ENCODE results near the gene INPP5A. TPM values are rescaled to one million over a fixed set of nuclear protein-coding genes. Genes with fewer than 3 reads are reported as not detected.

The INPP5A gene
- total RNA-seq, 4 donors from 2014 or later = 31.2 to 51.8 (median 41.5) TPM

GRCh38 chr10:132756591-132756990, 219.0 kb downstream of the INPP5A start:
- 94% methylated on average over 14 of the region's 14 CpGs for WGBS, 2 donors
- TF ChIP-seq POLR2A (IDR thresholded peaks at IDR 0.05) (no peak), CTCF (IDR thresholded peaks at IDR 0.05) (no peak)
- intact Hi-C loops (cut with DNase I; ENCODE audit: low total_unique reads) = no loop called here
- no peak for DNase-seq (ENCODE audit: low spot score in 2 of 2)
- H3K4me3 ChIP-seq (ENCODE audit: low read depth, poor library complexity, severe bottlenecking) = no peak overlapping the region

GRCh38 chr10:132757171-132757570, 219.6 kb downstream of the INPP5A start:
- intact Hi-C loops (cut with DNase I; ENCODE audit: low total_unique reads) = no loop called here
- TF ChIP-seq POLR2A (IDR thresholded peaks at IDR 0.05) (no peak), CTCF (IDR thresholded peaks at IDR 0.05) (no peak)
- DNase-seq (ENCODE audit: low spot score in 2 of 2) = no peak
- WGBS, 2 donors = 97 to 98% methylated on average over 27 of the region's 27 CpGs
- H3K4me3 ChIP-seq (ENCODE audit: low read depth, poor library complexity, severe bottlenecking) = no peak overlapping the region

- intact Hi-C loops (cut with DNase I; ENCODE audit: low total_unique reads) = no loop called here
- no peak for DNase-seq (ENCODE audit: low spot score in 2 of 2)
- 94 to 96% methylated on average over 12 to 14 of the region's 14 CpGs for WGBS, 2 donors
- TF ChIP-seq POLR2A (IDR thresholded peaks at IDR 0.05) = no peak
- no peak for TF ChIP-seq CTCF (IDR thresholded peaks at IDR 0.05)
- H3K4me3 ChIP-seq (ENCODE audit: low read depth, poor library complexity, severe bottlenecking) = no peak overlapping the region
Observed at GRCh38 chr10:132758865-132759264, 221.3 kb downstream of the INPP5A start.

GRCh38 chr10:132761395-132762060, 223.9 kb downstream of the INPP5A start:
- no peak overlapping the region for H3K4me3 ChIP-seq (ENCODE audit: low read depth, poor library complexity, severe bottlenecking)
- intact Hi-C loops (cut with DNase I; ENCODE audit: low total_unique reads) = no loop called here
- TF ChIP-seq CTCF (IDR thresholded peaks at IDR 0.05) (no peak), POLR2A (IDR thresholded peaks at IDR 0.05) (no peak)
- DNase-seq (ENCODE audit: low spot score in 2 of 2) = no peak
- WGBS, 2 donors = 96 to 97% methylated on average over 11 of the region's 11 CpGs

GRCh38 chr10:132762267-132762666, 224.7 kb downstream of the INPP5A start:
- intact Hi-C loops (cut with DNase I; ENCODE audit: low total_unique reads) = no loop called here
- H3K4me3 ChIP-seq (ENCODE audit: low read depth, poor library complexity, severe bottlenecking) = no peak overlapping the region
- WGBS, 2 donors = 75 to 92% methylated on average over 6 of the region's 6 CpGs
- no peak for TF ChIP-seq POLR2A (IDR thresholded peaks at IDR 0.05)
- no peak for TF ChIP-seq CTCF (IDR thresholded peaks at IDR 0.05)
- no peak for DNase-seq (ENCODE audit: low spot score in 2 of 2)

GRCh38 chr10:132763545-132763944, 226.0 kb downstream of the INPP5A start:
- intact Hi-C loops (cut with DNase I; ENCODE audit: low total_unique reads) = no loop called here
- WGBS, 2 donors = 84 to 94% methylated on average over 5 of the region's 5 CpGs
- no peak for DNase-seq (ENCODE audit: low spot score in 2 of 2)
- TF ChIP-seq CTCF (IDR thresholded peaks at IDR 0.05) = no peak
- TF ChIP-seq POLR2A (IDR thresholded peaks at IDR 0.05) = no peak
- H3K4me3 ChIP-seq (ENCODE audit: low read depth, poor library complexity, severe bottlenecking) = no peak overlapping the region

Measured in lower leg skin (tissue), 4 donors.